ENCODE data around the gene GDNF.
"Not testable (repeated sequence)": the region's sequence is repeated elsewhere in the genome, so short reads cannot be mapped to it uniquely, and the experiment has no call there.

The GDNF gene

GRCh38 chr5:37816883-37817282 lies 23.0 kb downstream of the GDNF start:
- no peak for DNase-seq (ENCODE audit: low read depth in 2 of 2)

DNA sequence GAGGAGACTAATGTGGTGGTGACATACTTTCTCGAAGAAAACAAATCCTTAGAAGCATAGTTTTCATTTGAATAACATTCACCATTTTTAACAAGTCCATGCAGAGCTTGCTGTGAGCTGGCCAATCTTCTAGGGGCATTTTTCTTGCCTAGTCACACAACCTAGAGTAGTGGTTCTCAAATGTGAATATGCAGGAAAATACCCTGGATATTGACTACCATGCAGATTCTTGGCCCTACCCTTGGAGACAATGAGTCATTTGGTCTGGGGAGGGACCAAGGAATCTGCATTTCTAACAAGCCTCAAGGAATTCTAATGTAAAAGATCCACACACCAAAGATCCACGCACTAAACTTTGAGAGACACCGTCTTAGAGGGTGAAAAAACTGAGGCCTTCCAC lies 23.5 kb downstream of the GDNF start:
- DNase-seq (ENCODE audit: low read depth in 2 of 2) = no peak

DNA sequence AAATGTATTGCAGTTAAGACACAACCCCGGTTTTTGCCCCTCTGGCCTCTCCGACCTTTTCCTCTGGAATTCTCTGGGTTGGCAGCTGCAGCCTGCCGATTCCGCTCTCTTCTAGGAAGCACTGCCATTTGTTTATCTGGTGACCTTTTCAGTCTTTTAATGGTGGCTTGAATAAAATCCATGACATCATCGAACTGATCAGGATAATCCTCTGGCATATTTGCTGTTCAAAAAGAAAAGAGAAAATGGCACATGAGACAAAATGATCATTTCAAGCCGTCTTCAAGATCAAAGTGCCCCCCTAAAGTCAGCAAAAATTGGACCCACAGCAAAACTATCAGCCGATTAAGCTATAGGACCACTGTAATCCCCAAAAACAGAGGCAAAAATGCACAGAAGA lies 23.9 kb downstream of the GDNF start:
- no peak for DNase-seq (ENCODE audit: low read depth in 2 of 2)

DNA sequence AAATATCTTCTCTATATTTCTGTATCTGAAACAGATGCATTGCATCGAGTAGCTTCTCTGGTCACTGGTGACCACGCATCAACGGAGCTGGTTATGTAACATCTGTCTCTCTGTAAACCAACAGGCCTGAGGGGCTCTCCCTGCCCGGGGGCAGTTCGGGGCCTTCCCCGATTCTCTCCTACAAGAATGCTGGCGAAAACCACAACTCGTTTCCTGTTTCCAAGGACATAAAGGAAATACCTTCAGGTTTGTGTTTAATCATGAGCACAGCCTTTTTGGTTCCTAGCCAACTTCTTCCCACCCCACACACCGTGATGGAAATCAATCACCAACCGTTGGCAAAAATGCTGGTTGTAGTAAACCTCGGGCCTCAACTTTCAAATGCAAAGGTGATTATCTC lies 25.1 kb downstream of the GDNF start:
- no peak for DNase-seq (ENCODE audit: low read depth in 2 of 2)

DNA sequence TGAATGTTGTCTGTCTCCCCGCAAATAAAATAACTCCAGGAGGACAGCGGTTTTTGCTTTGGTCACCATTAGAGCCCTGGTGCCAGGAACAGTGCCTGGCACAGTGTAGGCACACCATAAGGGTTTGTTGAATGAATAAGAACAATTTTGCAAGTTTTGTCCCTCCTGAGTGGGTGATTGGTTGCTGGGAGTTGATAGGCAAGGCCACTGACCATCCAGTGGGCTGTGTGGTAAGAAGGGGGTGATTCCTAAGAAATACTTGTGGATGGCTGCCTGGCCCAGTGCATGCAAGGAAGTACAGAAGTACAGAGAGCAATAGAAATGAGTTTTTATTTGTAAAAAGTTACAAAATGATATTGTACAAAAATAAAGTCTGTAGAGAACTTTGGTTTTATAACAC lies 27.5 kb downstream of the GDNF start:
- no peak for DNase-seq (ENCODE audit: low read depth in 2 of 2)

DNA sequence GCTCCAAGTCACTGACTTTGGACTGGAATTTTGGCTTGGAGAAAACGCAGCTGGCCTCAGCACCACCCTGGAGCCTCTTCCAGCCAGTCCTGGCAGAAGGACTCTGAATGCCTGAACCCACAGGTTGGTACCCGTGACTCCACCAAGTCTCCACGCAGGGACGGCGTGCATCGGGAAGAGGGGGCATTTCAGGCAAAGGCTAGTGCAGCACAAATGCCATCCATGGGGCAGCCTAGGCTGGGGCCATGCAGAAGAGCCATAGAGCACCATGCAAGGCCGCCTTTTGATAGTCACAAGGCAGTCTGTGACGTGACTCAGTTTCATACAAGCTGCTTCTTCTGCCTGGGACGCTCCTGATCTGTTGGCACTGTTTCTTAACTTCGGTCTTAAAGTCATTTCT lies 28.0 kb downstream of the GDNF start:
- no peak for DNase-seq (ENCODE audit: low read depth in 2 of 2)

GRCh38 chr5:37810311-37810710 lies 29.5 kb downstream of the GDNF start:
- peak; percentile 47 to 52 for DNase-seq (ENCODE audit: low read depth in 2 of 2)

- DNase-seq (ENCODE audit: low read depth in 2 of 2) = no peak
Observed at GRCh38 chr5:37808945-37809344, 30.9 kb downstream of the GDNF start.

- no peak for DNase-seq (ENCODE audit: low read depth in 2 of 2)
Observed at GRCh38 chr5:37807621-37808301, 32.1 kb downstream of the GDNF start.

GRCh38 chr5:37807015-37807414 lies 32.8 kb downstream of the GDNF start:
- no peak for DNase-seq (ENCODE audit: low read depth in 2 of 2)

GRCh38 chr5:37806476-37806875 lies 33.4 kb downstream of the GDNF start:
- no peak for DNase-seq (ENCODE audit: low read depth in 2 of 2)

DNA sequence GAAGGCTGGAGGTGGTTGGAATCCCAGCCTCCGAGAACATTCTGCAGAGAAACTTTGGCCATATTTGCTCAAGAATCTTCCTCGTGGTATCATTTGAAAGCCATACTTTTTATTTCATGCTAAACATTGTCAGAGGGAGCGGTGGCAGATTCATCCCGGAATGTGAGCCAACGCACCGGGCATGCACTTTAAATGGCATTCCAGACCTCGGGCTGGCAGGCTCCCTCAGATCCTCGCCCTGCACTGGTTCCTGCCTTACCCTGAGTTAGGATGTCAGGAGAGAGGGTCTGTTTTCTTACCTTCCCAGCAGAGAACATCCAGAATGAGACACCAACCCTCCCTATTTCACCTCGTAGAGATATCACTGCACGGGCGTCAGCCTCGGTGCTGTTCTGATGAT lies 33.8 kb downstream of the GDNF start:
- no peak for DNase-seq (ENCODE audit: low read depth in 2 of 2)

DNA sequence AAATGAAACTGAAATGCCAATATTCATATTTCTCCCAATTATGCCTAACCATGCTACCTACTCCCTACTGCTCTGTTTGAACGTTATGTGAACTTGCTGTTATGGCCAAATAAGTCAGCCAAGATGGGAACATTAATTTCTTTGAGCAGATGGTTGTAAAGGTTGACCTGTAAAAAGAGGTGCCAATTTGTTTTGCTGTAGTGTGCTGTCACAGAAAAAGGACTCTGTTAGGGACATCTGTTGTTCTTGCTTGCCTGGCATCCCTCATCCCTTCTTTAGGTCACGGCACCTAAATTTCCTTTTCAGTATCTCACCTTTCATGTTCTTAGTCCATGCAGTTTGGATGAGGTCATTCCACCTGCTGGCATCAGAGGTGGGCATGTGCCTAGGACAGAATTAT lies 35.4 kb downstream of the GDNF start:
- DNase-seq (ENCODE audit: low read depth in 2 of 2) = no peak

DNA sequence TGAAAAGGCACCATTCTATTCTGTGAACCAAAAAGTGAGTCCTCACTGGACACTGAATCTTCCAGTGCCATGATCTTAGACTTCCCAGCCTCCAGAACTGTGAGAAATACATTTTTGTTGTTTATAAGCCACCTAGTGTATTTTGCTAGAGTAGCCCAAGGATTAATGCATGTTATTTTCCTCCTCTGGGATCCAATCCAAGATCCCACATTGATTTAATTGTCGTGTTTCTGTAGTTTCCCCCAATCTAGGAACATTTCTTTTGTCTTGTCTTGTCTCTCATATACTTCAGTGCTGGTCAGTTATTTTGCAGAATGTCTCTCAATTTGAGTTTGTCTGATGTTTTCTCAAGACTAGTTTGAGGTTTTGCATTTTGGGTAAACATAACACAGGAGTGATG lies 36.4 kb downstream of the GDNF start:
- DNase-seq (ENCODE audit: low read depth in 2 of 2) = no peak

- DNase-seq (ENCODE audit: low read depth in 2 of 2) = no peak
Observed at GRCh38 chr5:37801521-37801920, 38.3 kb downstream of the GDNF start.

DNA sequence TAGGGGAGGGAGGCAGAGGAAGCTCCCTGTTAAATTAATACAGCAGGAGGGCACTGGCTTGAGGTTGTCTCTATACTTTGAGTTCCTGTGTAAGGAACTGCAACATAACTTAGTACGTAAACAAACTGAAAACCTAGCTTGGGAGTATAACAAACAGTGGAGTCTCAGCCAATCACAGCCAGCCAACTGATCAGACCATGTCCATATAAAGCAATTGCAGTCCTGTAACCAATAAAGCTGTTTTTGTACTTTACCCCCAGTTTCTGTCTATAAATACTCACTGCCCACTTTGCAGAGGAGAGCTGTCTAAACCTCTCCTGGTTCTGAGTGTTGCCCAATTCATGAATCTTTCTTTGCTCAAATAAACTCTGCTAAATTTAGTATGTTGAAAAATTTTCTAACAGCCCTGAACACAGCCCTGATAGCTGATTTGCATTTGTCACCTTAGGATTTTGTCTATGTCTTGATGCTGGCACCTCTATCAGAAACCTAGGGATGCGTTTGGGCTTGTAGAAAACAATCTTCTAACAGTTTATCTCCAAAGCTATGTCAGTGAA lies 39.9 kb downstream of the GDNF start:
- no peak for DNase-seq (ENCODE audit: low read depth in 2 of 2)

DNA sequence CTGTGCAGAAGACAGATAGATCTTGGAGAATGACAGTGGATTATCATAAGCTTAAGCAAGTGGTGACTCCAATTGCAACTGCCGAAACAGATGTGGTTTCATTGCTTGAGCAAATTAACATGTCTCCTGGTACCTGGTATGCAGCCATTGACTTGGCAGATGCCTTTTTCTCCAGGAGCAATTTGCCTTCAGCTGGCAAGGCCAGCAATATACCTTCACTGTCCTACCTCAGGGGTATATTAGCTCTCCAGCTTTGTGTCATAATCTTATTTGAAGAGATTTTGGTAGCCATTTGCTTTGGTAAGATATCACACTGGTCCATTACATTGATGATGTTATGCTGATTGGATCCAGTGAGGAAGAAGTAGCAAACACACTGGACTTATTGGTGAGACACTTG lies 43.4 kb downstream of the GDNF start:
- not testable (repeated sequence) for DNase-seq (ENCODE audit: low read depth in 2 of 2)

- DNase-seq (ENCODE audit: low read depth in 2 of 2) = not testable (repeated sequence)
Observed at GRCh38 chr5:37795292-37795691, 44.5 kb downstream of the GDNF start.

DNA sequence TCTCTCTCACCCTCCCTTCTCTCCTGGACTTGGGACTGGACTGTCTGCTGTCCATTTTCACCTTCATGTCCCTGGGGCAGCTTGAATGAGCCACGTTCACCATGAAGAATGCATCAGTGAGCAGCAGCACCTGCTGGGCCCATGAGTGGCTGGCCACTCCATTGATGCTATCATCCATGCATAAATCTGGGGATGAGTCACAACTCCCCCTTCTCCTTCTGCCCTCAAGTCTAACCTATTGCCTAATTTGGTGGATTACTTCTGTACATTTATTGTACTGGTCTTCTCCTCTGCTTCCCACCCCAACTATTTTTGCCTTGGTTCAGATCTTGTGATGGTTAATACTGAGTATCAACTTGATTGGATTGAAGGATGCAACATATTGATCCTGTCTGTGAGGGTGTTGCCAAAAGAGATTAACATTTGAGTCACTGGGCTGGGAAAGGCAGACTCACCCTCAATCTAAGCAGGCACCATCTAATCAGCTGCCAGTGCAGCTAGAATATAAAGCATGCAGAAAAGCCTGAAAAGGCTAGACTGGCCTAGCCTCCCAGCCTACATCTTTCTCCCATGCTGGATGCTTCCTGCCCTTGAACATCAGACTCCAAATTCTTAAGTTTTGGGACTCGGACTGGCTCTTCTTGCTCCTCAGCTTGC lies 46.7 kb downstream of the GDNF start:
- DNase-seq (ENCODE audit: low read depth in 2 of 2) = no peak

DNA sequence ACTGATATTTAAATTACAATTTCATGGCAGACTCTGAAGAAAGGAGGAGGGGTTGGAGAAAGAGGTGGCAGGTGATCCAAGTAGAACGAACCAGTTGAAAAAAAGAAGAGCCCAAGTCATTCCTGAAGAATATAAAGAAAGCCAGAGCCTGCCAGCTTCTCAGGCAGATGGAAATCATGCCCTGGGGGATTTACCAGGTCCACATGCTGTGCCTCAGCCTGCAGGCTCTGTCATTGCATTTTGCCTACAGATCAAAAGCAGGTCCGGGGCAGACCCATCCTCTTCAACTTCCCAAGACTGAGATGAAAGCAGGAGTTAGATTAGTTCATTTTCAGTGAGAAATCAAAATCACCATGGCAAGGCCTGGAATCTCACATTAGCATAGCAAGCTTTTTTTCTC lies 48.5 kb downstream of the GDNF start:
- DNase-seq (ENCODE audit: low read depth in 2 of 2) = no peak

GRCh38 chr5:37789991-37790390 lies 49.9 kb downstream of the GDNF start:
- no peak for DNase-seq (ENCODE audit: low read depth in 2 of 2)

DNA sequence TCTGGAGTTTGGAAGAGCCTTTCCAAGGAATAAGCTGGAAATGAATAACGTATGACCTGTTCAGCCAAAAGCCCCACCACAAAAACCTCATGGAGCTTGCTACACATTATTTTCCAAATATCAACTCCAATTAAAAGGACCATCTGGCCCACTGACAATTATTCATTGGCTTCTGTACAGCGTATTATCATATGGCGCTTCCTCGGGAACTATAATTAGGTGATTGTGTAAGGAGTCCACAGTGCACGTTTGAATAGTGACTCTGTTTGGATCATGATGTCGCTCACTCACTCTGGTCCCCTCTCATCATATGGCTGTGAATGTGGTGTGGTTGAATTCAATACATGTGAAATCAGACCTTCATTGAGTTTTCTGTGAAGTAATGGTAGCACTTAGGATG lies 52.1 kb downstream of the GDNF start:
- peak; percentile 47 to 60 for DNase-seq (ENCODE audit: low read depth in 2 of 2)

DNA sequence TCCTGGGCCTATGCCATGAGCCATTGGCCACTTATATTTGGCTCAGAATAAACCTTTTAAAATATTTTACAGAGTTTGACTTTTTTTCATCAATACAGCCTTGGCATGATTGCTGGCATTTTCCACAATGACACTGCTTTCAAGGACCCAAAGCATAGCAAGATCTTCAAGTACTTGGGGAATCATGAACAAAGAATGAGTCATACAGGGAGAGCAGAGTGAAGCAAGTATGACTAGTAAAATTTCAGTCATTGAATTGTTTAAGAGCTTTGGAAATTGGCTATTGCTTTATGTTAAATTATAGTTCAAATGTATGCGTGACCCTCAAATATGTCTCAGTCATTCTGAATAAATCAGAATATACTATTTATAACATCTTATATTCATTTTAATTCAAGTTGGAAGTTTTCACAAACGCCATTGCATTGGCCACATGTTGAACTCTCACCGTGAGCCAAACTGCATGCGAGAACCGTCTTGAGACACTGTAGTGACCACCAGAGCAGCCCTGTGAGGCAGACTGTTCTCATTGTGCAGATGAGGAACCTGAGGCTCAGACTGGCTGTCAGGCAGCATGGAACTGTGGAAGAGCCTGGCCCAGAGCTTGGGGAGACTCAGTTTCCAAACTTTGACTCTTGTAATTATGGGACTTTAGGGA lies 52.9 kb downstream of the GDNF start:
- peak in 1 of 2 experiments; percentile 42 for DNase-seq (ENCODE audit: low read depth in 2 of 2)

All from fibroblast of skin of left biceps (primary cell).